Pancreas (tissue), 10 donors: Measurements from ENCODE around the gene GIMAP7. TPM values are rescaled to one million over a fixed set of nuclear protein-coding genes. Genes with fewer than 3 reads are reported as not detected.

Source experiments
- ATAC-seq, 4 donors: fragments of 200-7000 bp; cut with Tn5 transposase; one replicate each; pipeline versions ENCODE4 v1.8.0 to v1.9.1; 2020; ENCODE audit warnings: mild to moderate bottlenecking in 4 of 4, moderate library complexity in 4 of 4
- DNase-seq, 6 donors: peaks; one replicate each; pipeline ENCODE4 v3.0.0-alpha.2; 2020
- FAIRE-seq: peaks from 2 replicates; lab custom pipeline; 2012; peaks lifted over from hg19 to GRCh38; lab: Jason Lieb, UNC
- H3K27ac ChIP-seq, 4 donors: fragments of 200-600 bp; sonication (generic); 1 replicate in 3 of 4; 2 replicates in 1 of 4; pipeline versions ENCODE4 v1.5.0 to v1.8.0; 2020
- H3K27me3 ChIP-seq, 4 donors: fragments of 200-600 bp; one replicate each; pipeline ENCODE4 v1.8.0; 2021
- H3K36me3 ChIP-seq, 3 donors: fragments of 200-600 bp; sonication (generic) in 1 of 3; one replicate each; pipeline versions ENCODE4 v1.5.0 to v1.8.0; 2020 to 2021
- H3K4me1 ChIP-seq, 3 donors: fragments of 200-600 bp; one replicate each; pipeline ENCODE4 v1.8.0; 2021
- H3K4me3 ChIP-seq, 4 donors: fragments of 200-600 bp; sonication (generic) in 2 of 4; one replicate each; pipeline versions ENCODE4 v1.5.0 to v1.8.0; 2020 to 2021
- H3K9me3 ChIP-seq, 4 donors: fragments of 200-600 bp; one replicate each; pipeline ENCODE4 v1.8.0; 2021
- CTCF ChIP-seq, 4 donors: fragments of 200-600 bp; sonication (generic) in 3 of 4; IDR thresholded peaks; one replicate each; pipeline versions ENCODE4 v1.5.0 to v1.8.0; 2021; ENCODE audit warnings: antibody characterized with exemption in 4 of 4
- WGBS, 2 donors: extraction: QIAGEN DNeasy Blood & Tissue Kit; methylation state at CpG; one replicate each; pipeline ENCODE4 v1.1.7; 2013; 5-methylcytosine and 5-hydroxymethylcytosine counted together
- intact Hi-C, 3 donors: fragments of 100-400 bp; cut with DNase I; formaldehyde crosslinking; loops; one replicate each; pipeline versions ENCODE4 v1.11.1 to v1.14.2; 2022
- polyA plus RNA-seq, 2 donors: library from polyadenylated mRNA; stranded (reverse); fragments of 200-250 nt; gene quantifications; one replicate each; pipeline ENCODE4 v1.2.3, GENCODE V29; 2013
- total RNA-seq, 6 donors: library from RNA; stranded (reverse); fragmentation: NEBNext Ultra II Directional in 4 of 6; extraction: Animal tissue kit (Norgen Biotek cat#: 25700) in 4 of 6; gene quantifications; one replicate each; pipeline versions ENCODE4 v1.2.1 to v1.2.4, GENCODE V29; 2021 to 2023
- donor health status: healthy with polysubstance abuse.
- donor health status: DM: no; HTN: no; CAD: no; lungs with moderate emphysema.
- donor health status: DM: no; HTN: no; CAD: no.
- donor health status: control.
- donor health status: control.
- donor health status: Bipolar disorder and iron deficiency.
- donor health status: DM: yes; HTN: yes; CAD: no.
- donor health status: DM: no; HTN: no; CAD: no.
- donor health status: DM: no; HTN: no; CAD: no.
- donor health status: DM: yes; HTN: yes; CAD: no.

Gene GIMAP7
- total and polyA plus RNA-seq, 8 donors, result 1.1 to 12.3 (median 4.8) TPM

GRCh38 chr7:150531704-150532103 lies 17.0 kb downstream of the GIMAP7 start:
- no peak for DNase-seq
- ATAC-seq, result no peak
- Histone ChIP-seq H3K36me3 (no peaks in the 10 kb centered on the region), H3K4me3 (no peak overlapping the region), H3K9me3 (no peaks in the 10 kb centered on the region), H3K27ac (no peak overlapping the region), H3K4me1 (no peaks in the 10 kb centered on the region), H3K27me3 (no peaks in the 10 kb centered on the region)
- intact Hi-C loops, result no loop called here
- FAIRE-seq, result no peak
- no peak for TF ChIP-seq CTCF (IDR thresholded peaks at IDR 0.05)
- WGBS, 2 donors, result 57 to 74% methylated on average over 1 of the region's 1 CpG

GRCh38 chr7:150538259-150538658 lies 23.6 kb downstream of the GIMAP7 start:
- Histone ChIP-seq H3K4me3 (no peak overlapping the region), H3K4me1 (no peaks in the 10 kb centered on the region), H3K36me3 (no peaks in the 10 kb centered on the region), H3K27me3 (no peaks in the 10 kb centered on the region), H3K27ac (no peak overlapping the region), H3K9me3 (no peaks in the 10 kb centered on the region)
- WGBS, 2 donors, result 82 to 88% methylated on average over 2 of the region's 2 CpGs
- TF ChIP-seq CTCF (IDR thresholded peaks at IDR 0.05), result no peak
- DNase-seq, result no peak
- intact Hi-C loops, result no loop called here
- ATAC-seq, result no peak
- no peak for FAIRE-seq

- Histone ChIP-seq H3K36me3 (no peaks in the 10 kb centered on the region), H3K27ac (no peak overlapping the region), H3K9me3 (no peaks in the 10 kb centered on the region), H3K4me3 (no peak overlapping the region), H3K4me1 (no peaks in the 10 kb centered on the region), H3K27me3 (no peaks in the 10 kb centered on the region)
- FAIRE-seq (no peak), DNase-seq (no peak), ATAC-seq (no peak)
- no peak for TF ChIP-seq CTCF (IDR thresholded peaks at IDR 0.05)
- intact Hi-C loops, result no loop called here
Observed at GRCh38 chr7:150553163-150553562, 38.5 kb downstream of the GIMAP7 start.

GRCh38 chr7:150556521-150557138 lies 42.0 kb downstream of the GIMAP7 start:
- no peaks in the 10 kb centered on the region for H3K36me3 ChIP-seq
- FAIRE-seq (no peak), ATAC-seq (no peak), DNase-seq (no peak)
- no peak overlapping the region for H3K27ac ChIP-seq
- H3K4me1 ChIP-seq, result no peaks in the 10 kb centered on the region
- no peak overlapping the region for H3K4me3 ChIP-seq
- no peak for TF ChIP-seq CTCF (IDR thresholded peaks at IDR 0.05)
- WGBS, 2 donors, result 27 to 30% methylated on average over 4 of the region's 4 CpGs
- H3K9me3 ChIP-seq, result peaks cover 0 to 2% (median 0%) of the 10 kb centered on the region in 4 donors
- no peaks in the 10 kb centered on the region for H3K27me3 ChIP-seq
- intact Hi-C loops, result no loop called here

GRCh38 chr7:150560486-150560885 lies 45.8 kb downstream of the GIMAP7 start:
- DNase-seq (no peak), ATAC-seq (no peak), FAIRE-seq (no peak)
- WGBS, 2 donors, result 0 to 47% methylated on average over 1 of the region's 1 CpG
- no peak overlapping the region for H3K4me3 ChIP-seq
- intact Hi-C loops, result no loop called here
- TF ChIP-seq CTCF (IDR thresholded peaks at IDR 0.05), result no peak
- no peaks in the 10 kb centered on the region for H3K4me1 ChIP-seq
- no peak overlapping the region for H3K27ac ChIP-seq
- H3K27me3 ChIP-seq, result no peaks in the 10 kb centered on the region
- H3K36me3 ChIP-seq, result no peaks in the 10 kb centered on the region
- peaks cover 0 to 2% (median 0%) of the 10 kb centered on the region in 4 donors for H3K9me3 ChIP-seq
